ENCODE data around the gene FBXL17.
A peak's percentile ranks its signal among the peaks of the same experiment; 100 is the strongest.

The FBXL17 gene

DNA sequence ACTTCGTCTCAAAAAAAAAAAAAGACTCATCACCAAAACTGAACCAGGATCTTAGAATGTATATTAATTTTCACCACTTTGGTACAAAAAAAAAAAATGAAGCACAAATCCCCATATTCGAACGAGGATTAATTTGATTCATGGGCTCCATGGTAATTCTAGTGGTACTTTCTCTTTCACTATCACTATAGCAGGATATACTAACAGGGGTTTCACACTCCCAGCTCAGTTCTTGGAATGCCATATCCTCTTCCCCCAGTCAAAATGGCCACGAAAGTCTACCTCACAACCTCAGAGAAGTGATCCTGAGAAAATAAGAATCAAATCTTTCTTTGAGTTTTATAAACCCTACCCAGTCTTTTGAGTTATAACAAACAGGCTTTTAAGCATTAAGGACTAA lies 235.7 kb downstream of the FBXL17 start:
- no peak for DNase-seq

- DNase-seq = no peak
These were observed 236.5 kb downstream of the FBXL17 start for GRCh38 chr5:108145351-108145750.

GRCh38 chr5:108144332-108144731 lies 237.6 kb downstream of the FBXL17 start:
- no peak for DNase-seq

GRCh38 chr5:108143581-108143980 lies 238.3 kb downstream of the FBXL17 start:
- DNase-seq = no peak

DNA sequence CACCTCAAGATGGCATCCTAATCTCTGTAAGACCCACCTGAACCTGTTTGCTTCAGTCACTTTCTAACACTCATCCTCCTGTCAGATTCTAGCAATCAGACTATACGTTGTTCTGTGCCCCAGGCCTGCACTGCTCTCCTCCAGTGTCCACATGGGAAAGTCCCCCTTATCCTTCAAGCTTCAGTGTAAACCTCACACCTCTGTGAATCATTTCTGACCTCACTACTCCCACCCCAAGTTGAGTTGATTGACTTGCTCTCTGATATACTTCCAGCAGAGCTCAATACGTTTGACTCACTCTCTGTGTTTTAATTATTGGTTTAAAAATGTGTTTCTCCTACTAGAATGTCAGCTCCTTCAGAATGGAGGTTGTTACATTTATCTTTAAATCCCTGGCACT lies 240.2 kb downstream of the FBXL17 start:
- DNase-seq = no peak

GRCh38 chr5:108136493-108136892 lies 245.4 kb downstream of the FBXL17 start:
- DNase-seq = no peak

DNA sequence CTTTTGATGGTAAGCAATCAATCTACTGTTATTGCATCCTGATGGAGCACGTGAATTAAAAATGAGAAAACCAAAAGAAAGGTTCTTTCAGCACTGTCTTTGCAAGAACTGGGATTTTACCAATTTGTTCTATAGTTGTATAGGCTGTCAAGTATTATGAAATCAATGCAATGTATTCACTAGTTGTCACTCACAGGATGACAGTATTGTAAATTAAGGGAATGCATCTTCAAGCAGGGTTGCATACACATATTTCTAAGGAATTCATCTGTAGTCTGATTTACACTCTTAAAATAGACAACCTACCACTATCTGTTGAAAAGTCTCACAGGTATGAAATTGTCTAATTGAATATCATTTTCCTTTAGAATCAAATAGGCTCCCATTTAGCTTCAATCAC lies 252.8 kb downstream of the FBXL17 start:
- no peak for DNase-seq

GRCh38 chr5:108125771-108126511 lies 256.0 kb downstream of the FBXL17 start:
- DNase-seq = no peak

- DNase-seq = no peak
These were observed 257.3 kb downstream of the FBXL17 start for GRCh38 chr5:108124596-108124995.

GRCh38 chr5:108122702-108123101 lies 259.2 kb downstream of the FBXL17 start:
- no peak for DNase-seq

- DNase-seq = no peak
These were observed 262.9 kb downstream of the FBXL17 start for GRCh38 chr5:108118813-108119514.

DNA sequence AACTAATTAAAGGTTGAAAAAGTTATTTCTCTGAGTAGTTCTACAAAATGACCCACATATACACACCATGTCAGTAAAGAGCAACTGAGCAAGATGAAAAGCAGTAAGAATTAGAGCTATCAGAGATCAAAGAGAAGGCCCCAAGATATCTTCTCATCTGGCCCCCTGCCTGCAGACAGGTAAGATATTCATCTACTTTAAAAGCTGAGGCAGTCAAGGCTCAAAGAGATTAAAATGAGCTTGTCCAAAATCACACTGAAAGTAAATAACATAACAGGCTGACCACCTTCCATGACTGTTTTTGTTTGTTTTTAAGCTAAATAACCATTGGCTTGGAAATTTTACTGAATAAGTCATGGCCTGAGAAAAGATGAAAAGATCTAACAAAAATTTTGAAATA lies 266.2 kb downstream of the FBXL17 start:
- no peak for DNase-seq

DNA sequence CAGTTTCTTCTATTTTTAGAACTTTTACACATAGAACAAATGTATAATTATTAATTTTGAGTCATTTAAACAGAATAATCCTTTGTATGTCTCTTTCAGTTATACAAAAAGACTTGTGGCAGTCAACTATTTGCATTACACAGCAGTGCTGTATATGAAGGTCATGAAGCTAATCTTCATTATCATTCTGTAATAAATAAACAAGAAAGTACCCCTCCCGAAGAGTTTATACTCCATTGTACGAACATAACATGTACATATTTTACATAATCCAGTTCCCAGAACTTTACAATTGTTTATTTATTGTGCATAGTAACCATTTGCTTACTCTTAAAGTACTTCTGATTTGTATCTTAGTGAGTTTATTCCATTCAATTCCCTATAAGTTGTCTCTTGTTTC lies 267.9 kb downstream of the FBXL17 start:
- DNase-seq = no peak

GRCh38 chr5:108111736-108112135 lies 270.2 kb downstream of the FBXL17 start:
- no peak for DNase-seq

DNA sequence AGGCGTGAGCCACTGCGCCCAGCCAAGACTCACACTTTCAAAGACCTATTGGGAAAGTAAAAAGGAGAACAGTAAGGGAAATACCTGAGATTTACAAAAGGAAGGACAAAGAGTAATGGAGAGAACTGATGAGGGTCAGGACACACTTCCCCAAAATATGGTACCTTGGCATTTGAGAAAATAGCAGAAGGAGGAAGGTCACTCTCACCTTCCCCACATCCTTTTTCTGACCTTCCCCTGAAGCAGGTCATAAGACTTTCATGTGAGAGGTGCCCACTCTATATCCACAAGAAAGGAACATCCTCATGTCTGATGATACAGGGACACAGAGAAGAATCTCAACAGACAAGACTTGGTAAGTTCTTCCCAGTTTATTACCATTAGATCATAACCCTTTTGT lies 272.8 kb downstream of the FBXL17 start:
- no peak for DNase-seq

DNA sequence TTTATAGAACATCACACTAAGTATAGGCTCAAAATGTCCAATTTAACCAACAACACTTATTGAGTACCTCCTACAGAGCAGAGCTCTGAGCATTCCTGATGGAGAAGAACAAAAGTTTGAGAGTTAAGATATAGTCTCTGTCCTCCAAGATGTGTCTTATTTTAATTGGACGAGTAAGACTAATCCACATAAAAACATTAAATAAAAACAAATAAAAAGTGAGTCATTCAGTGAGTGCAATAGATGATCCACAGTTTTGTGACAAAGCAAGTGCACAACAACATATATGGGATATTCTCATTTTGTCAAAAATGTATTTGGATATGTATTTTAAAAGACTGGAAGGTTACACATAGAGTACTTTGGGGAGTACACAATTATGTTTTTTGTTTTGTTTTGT lies 277.4 kb downstream of the FBXL17 start:
- DNase-seq = no peak

GRCh38 chr5:108102463-108102862 lies 279.4 kb downstream of the FBXL17 start:
- DNase-seq = no peak

DNA sequence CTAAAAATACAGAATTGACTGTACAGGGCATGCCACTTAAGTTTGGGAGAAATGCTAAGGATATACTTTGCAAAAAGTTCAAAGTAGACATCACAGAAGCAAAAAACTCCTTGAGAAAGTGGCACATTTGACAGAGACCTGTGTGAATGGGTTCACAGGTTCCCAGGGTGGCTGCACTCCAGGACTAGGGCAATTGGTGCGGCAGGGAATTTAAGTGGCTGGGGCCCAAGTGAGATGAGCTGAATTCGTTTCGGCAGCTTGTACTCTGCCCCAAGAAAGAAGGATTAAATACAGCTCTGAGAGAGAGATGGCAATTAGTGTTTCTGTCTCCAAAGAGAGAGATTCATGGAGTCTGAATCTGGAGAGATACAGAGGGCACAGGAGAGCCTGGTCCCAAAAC lies 280.1 kb downstream of the FBXL17 start:
- DNase-seq = no peak

DNA sequence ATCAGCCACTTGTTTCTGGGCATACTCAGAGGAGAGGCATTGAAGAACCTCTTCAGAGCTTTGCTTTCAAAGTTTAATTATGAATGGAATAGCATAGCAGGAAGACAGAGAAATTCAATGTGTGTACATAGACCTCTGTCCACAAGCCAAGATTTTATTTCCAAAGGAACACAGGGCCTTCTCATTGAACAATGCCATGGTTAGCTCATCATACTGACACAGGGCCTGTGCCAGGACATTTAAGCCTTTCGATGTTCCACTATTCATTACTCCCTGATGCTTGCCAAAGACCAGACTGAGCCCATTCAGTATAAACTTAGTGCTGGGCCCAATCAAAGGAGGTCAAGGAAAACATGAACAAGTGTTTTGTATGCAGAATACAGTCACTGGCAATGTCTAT lies 280.8 kb downstream of the FBXL17 start:
- DNase-seq = no peak

GRCh38 chr5:108094800-108095199 lies 287.1 kb downstream of the FBXL17 start:
- DNase-seq = no peak

DNA sequence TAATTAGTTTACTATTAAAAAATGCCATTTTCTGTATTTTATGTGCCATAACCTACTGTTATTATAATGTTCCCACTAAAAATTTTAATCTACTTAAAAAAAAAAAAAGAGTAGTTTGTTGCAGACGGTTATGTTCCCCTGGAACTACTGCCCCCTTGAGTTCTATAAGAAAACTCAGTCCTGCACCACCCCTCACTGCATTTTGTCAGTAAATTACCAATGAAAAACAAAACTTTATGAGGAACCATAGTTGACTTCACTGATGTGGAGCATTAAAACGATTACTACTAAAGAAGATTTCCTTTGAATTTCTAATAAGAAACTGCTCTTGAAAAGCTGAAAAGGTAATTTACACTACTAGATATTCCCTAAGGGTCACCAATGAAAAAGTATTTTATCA lies 288.7 kb downstream of the FBXL17 start:
- DNase-seq = peak in 1 of 2 experiments; percentile 14

DNA sequence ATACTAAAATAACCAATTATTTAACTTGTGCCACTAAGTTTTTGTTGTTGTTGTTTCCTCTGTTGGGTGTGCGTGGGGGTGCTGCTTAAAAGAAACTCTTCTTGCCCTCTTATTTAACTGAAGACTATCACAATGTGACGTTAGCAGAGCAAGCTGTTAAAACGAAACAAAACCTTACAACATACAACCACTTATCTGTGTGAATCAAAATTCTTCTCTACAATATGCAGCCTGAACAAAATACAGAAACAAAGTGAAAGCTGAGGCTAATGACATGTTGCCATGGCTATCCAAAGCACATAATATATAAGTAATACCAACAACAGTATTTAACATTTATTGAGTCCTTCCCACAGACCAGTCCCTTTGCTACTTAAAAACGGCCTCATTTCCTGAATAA lies 291.0 kb downstream of the FBXL17 start:
- no peak for DNase-seq

- DNase-seq = no peak
These were observed 297.8 kb downstream of the FBXL17 start for GRCh38 chr5:108084105-108084504.

- DNase-seq = no peak
These were observed 298.7 kb downstream of the FBXL17 start for GRCh38 chr5:108083232-108083631.

GRCh38 chr5:108081707-108082106 lies 300.2 kb downstream of the FBXL17 start:
- no peak for DNase-seq

All from SW 1271 (cell line).